HUES64 (cell line): ENCODE results near the gene PCSK7.
A peak's percentile ranks its signal among the peaks of the same experiment; 100 is the strongest.
"Not testable (repeated sequence)": the region's sequence is repeated elsewhere in the genome, so short reads cannot be mapped to it uniquely, and the experiment has no call there.

Source experiments
- H3K27ac ChIP-seq: 2 replicates; pipeline ENCODE4 v1.7.0; 2013; ENCODE audit warnings: low read depth, low read length, inconsistent platforms
- H3K27me3 ChIP-seq: 2 replicates; pipeline ENCODE4 v1.6.1; 2013; ENCODE audit warnings: mild to moderate bottlenecking, low read length; ENCODE audit not compliant: insufficient read depth
- H3K36me3 ChIP-seq: 2 replicates; pipeline ENCODE4 v1.6.1; 2013; ENCODE audit warnings: mild to moderate bottlenecking, low read length; ENCODE audit not compliant: insufficient read depth
- H3K4me1 ChIP-seq: 2 replicates; pipeline ENCODE4 v1.6.1; 2013; ENCODE audit warnings: mild to moderate bottlenecking, low read length, moderate library complexity; ENCODE audit not compliant: insufficient read depth
- H3K4me3 ChIP-seq: 2 replicates; pipeline ENCODE4 v1.5.1; 2013; ENCODE audit warnings: mild to moderate bottlenecking, low read length, moderate library complexity
- H3K9ac ChIP-seq: 2 replicates; pipeline ENCODE4 v1.6.1; 2013; ENCODE audit warnings: mild to moderate bottlenecking, low read depth, low read length
- H3K9me3 ChIP-seq: 2 replicates; pipeline ENCODE4 v1.6.1; 2013; ENCODE audit warnings: low read depth, low read length; ENCODE audit not compliant: insufficient read depth
- WGBS: fragments of 150-250, 120-280 bp; methylation state at CpG from one replicate; pipeline ENCODE4 v1.1.7; 2013; ENCODE audit warnings: missing lambda C conversion rate; 5-methylcytosine and 5-hydroxymethylcytosine counted together

Gene PCSK7

GRCh38 chr11:117187007-117187406 lies 44.9 kb downstream of the PCSK7 start:
- 85% methylated on average over 6 of the region's 6 CpGs for WGBS
- Histone ChIP-seq H3K27me3 (no peaks in the 10 kb centered on the region), H3K4me3 (no peak overlapping the region), H3K9ac (no peak overlapping the region), H3K36me3 (peaks cover 37% of the 10 kb centered on the region), H3K4me1 (no peaks in the 10 kb centered on the region), H3K27ac (no peak overlapping the region), H3K9me3 (no peaks in the 10 kb centered on the region)

DNA sequence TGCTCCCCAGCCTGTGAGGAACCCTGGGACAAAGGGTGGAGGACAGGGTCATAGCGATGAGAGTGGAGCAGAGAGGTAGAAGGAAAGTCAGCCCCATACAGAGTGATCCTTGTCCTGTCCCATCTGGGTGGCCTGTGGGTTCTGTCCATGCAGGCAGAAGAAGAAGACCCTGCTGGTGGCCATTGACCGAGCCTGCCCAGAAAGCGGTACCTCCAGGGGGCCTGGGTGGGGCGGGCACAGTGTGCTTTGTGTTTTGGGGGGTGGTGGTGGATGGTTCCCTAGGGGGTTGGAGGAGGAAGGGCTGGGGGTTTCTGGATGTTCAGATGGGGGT lies 45.5 kb downstream of the PCSK7 start:
- no peaks in the 10 kb centered on the region for H3K27me3 ChIP-seq
- WGBS, result 89% methylated on average over 4 of the region's 4 CpGs
- no peaks in the 10 kb centered on the region for H3K4me1 ChIP-seq
- no peaks in the 10 kb centered on the region for H3K9me3 ChIP-seq
- no peak overlapping the region for H3K27ac ChIP-seq
- H3K4me3 ChIP-seq, result no peak overlapping the region
- H3K36me3 ChIP-seq, result peaks cover 34% of the 10 kb centered on the region
- H3K9ac ChIP-seq, result no peak overlapping the region

DNA sequence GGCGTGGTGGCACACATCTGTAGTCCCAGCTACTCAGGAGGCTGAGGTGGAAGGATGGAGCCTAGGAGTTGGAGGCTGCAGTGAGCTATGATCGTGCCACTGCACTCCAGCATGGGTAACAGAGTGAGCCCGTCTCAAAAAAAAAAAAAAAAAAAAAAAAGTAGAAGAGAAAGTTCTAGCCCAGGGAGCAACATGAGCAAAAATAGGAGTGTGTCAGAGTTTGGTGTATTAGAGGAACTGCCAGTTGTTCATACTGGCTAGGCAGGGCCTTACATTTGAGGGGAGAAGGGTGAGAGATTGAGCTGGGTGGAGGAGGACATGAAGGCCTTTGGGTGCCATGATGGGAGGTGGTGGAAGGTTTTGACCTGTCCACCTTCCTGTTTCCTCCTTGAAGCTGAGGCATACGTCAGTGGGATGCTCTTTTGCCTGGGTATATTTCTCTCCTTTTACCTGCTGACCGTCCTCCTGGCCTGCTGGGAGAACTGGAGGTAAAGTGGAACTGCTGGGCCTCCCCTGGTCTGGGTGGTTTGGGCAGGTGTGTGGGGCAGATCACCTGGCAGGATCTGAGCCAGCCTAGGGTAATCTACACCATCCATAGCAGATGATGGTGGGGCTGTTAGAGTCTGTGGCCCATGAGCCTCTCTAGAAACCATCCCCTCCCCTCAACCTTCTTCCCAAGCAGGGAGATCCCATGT lies 46.0 kb downstream of the PCSK7 start:
- H3K27me3 ChIP-seq, result no peaks in the 10 kb centered on the region
- no peak overlapping the region for H3K9ac ChIP-seq
- peaks cover 34% of the 10 kb centered on the region for H3K36me3 ChIP-seq
- H3K9me3 ChIP-seq, result no peaks in the 10 kb centered on the region
- H3K4me1 ChIP-seq, result no peaks in the 10 kb centered on the region; the same call in 1 of the 2 replicates
- no peak overlapping the region for H3K27ac ChIP-seq
- WGBS, result 95% methylated on average over 5 of the region's 5 CpGs
- no peak overlapping the region for H3K4me3 ChIP-seq

GRCh38 chr11:117183724-117184349 lies 48.0 kb downstream of the PCSK7 start:
- 92% methylated on average over 11 of the region's 11 CpGs for WGBS
- peaks cover 21% of the 10 kb centered on the region for H3K36me3 ChIP-seq
- peaks cover 11% of the 10 kb centered on the region; the same call in 1 of the 2 replicates for H3K4me1 ChIP-seq
- H3K4me3 ChIP-seq, result no peak overlapping the region
- no peak overlapping the region for H3K9ac ChIP-seq
- H3K27me3 ChIP-seq, result no peaks in the 10 kb centered on the region
- no peak overlapping the region for H3K27ac ChIP-seq
- no peaks in the 10 kb centered on the region for H3K9me3 ChIP-seq

DNA sequence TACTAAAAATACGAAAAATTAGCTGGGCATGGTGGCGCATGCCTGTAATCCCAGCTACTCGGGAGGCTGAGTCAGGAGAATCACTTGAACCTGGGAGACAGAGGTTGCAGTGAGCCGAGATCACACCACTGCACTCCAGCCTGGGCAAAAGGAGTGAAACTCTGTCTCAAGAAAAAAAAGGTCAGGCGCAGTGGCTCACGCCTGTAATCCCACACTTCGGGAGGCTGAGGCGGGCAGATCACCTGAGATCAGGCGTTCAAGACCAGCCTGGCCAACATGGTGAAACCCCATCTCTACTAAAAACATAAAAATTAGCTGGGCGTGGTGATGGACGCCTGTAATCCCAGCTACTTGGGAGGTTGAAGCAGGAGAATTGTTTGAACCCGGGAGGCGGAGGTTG lies 48.7 kb downstream of the PCSK7 start:
- WGBS, result 94% methylated on average over 13 of the region's 13 CpGs
- H3K36me3 ChIP-seq, result peaks cover 15% of the 10 kb centered on the region

DNA sequence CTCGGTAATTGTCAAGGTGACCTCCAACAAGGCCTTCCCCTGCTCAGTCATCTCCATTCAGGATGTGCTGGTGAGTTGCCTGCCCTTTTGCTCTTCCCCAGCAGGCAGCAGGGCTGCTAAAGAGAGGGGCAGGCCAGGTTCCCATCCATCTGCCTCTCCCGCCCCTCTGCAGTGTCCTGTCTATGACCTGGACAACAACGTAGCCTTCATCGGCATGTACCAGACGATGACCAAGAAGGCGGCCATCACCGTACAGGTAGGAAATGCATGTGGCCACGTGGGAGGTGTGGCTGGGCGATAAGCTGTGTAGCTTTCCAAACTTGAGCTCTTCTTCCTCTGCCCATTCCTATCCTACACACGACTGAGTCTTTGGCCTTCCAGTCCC lies 49.3 kb downstream of the PCSK7 start:
- Histone ChIP-seq H3K4me1 (peaks cover 16% of the 10 kb centered on the region; the same call in 1 of the 2 replicates), H3K36me3 (peaks cover 10% of the 10 kb centered on the region), H3K27me3 (no peaks in the 10 kb centered on the region), H3K9me3 (no peaks in the 10 kb centered on the region), H3K27ac (no peak overlapping the region), H3K9ac (no peak overlapping the region), H3K4me3 (no peak overlapping the region)
- WGBS, result 97% methylated on average over 10 of the region's 10 CpGs

More for the DNA sequence above, 48.7 kb downstream of the PCSK7 start:
- not testable (repeated sequence) for H3K9ac ChIP-seq, H3K27me3 ChIP-seq, H3K4me3 ChIP-seq, H3K27ac ChIP-seq, H3K9me3 ChIP-seq
- peaks cover 11% of the 10 kb centered on the region; the same call in 1 of the 2 replicates for H3K4me1 ChIP-seq

- Histone ChIP-seq H3K27me3 (no peaks in the 10 kb centered on the region), H3K9ac (no peak overlapping the region), H3K9me3 (no peaks in the 10 kb centered on the region), H3K36me3 (peaks cover 10% of the 10 kb centered on the region), H3K27ac (no peak overlapping the region), H3K4me3 (no peak overlapping the region), H3K4me1 (peaks cover 16% of the 10 kb centered on the region; the same call in 1 of the 2 replicates)
- WGBS, result 95% methylated on average over 22 of the region's 22 CpGs
Measured at GRCh38 chr11:117181586-117182550, 50.0 kb downstream of the PCSK7 start.

DNA sequence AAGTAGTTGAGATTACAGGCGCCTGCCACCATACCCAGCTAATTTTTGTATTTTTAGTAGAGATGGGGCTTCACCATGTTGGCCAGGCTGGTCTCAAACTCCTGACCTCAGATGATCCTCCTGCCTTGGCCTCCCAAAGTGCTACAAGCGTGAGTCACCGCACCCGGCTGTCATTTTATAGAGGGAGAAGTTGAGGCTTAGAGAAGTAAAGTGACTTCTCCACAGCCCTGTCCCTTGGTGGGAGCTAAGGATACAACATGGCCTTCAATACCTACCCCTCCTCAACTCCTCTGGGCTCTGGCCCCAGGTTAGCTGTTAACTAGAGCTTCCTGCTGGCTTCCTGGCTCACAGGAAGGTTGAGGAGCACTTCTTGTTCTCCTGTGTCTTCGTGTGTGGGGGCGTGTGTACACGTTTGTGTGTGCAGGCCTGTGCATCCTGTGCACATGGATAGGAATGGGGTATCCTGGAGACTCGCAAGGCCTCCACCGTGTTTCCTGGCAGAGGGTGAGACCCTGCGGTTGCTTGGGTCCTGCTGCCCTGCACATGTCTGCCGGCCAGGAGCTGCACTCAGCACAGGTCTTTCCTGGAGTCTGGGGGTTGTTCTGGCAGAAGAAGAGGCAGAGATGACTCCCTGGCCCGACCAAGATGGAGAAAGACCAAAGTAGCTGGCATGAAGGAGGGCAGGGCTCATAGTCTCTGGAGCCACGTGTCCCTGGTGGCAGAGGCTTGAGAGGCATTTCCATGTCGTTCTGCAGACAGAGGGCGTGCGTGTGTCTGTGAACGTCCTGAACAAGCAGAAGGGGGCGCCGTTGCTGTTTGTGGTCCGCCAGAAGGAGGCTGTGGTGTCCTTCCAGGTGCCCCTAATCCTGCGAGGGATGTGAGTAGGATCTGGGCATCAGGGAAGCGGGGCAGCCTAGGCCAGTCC lies 51.0 kb downstream of the PCSK7 start:
- 55% methylated on average over 22 of the region's 22 CpGs for WGBS
- H3K4me1 ChIP-seq, result peaks cover 16% of the 10 kb centered on the region; the same call in 1 of the 2 replicates
- H3K27ac ChIP-seq, result no peak overlapping the region
- H3K9ac ChIP-seq, result no peak overlapping the region
- H3K9me3 ChIP-seq, result no peaks in the 10 kb centered on the region
- H3K36me3 ChIP-seq, result peaks cover 14% of the 10 kb centered on the region
- no peak overlapping the region for H3K4me3 ChIP-seq
- H3K27me3 ChIP-seq, result no peaks in the 10 kb centered on the region

- Histone ChIP-seq H3K27me3 (no peaks in the 10 kb centered on the region), H3K4me3 (peak overlapping the region; percentile 90), H3K36me3 (peaks cover 14% of the 10 kb centered on the region), H3K9ac (no peak overlapping the region; the same call in 1 of the 2 replicates), H3K4me1 (peaks cover 16% of the 10 kb centered on the region; the same call in 1 of the 2 replicates), H3K27ac (no peak overlapping the region), H3K9me3 (no peaks in the 10 kb centered on the region)
- WGBS, result 54% methylated on average over 4 of the region's 4 CpGs
Measured at GRCh38 chr11:117180020-117180419, 51.9 kb downstream of the PCSK7 start.
